K562 (cell line): ENCODE results near the gene SMAP2. TPM values are rescaled to one million over a fixed set of nuclear protein-coding genes. Genes with fewer than 3 reads are reported as not detected.
A peak's percentile ranks its signal among the peaks of the same experiment; 100 is the strongest.

Experiments used
- BDP1 ChIP-seq: IDR thresholded peaks from 3 replicates; pipeline ENCODE4 v1.6.1; 2011; ENCODE audit not compliant: insufficient read length, insufficient read depth
- ELF1 ChIP-seq: fragments of 200-800 bp; sonication (Bioruptor generic); IDR thresholded peaks from 2 replicates; pipeline ENCODE4 v1.6.1; 2016; ENCODE audit warnings: missing genetic modification characterization, missing compliant biosample characterization
- IFI16 ChIP-seq: fragments of 250-450 bp; sonication (Bioruptor Pico); IDR thresholded peaks from 2 replicates; pipeline ENCODE4 v2.1.2; 2022; ENCODE audit warnings: mild to moderate bottlenecking, inconsistent platforms
- MCM3 ChIP-seq: fragments of 450-650 bp; IDR thresholded peaks from 2 replicates; pipeline ENCODE4 v1.6.1; 2016
- POLR2A ChIP-seq: fragments of 450-650 bp; conservative IDR thresholded peaks from 2 replicates; pipeline ENCODE4 v1.6.1; 2016
- RHOXF2B ChIP-seq: fragments of 250-450 bp; sonication (Bioruptor Pico); conservative IDR thresholded peaks from 2 replicates; pipeline ENCODE4 v1.5.1; 2021
- SP1 ChIP-seq: sonication (generic); formaldehyde crosslinking; IDR thresholded peaks from 2 replicates; pipeline ENCODE4 v1.8.1; 2022; ENCODE audit warnings: mild to moderate bottlenecking, missing genetic modification reagents
- SRSF9 ChIP-seq: fragments of 200-400 bp; formaldehyde crosslinking; IDR thresholded peaks from 2 replicates; pipeline ENCODE4 v1.6.1; 2017; ENCODE audit warnings: low read depth, low read length, borderline replicate concordance
- TAF1 ChIP-seq: IDR thresholded peaks from 2 replicates; pipeline ENCODE4 v1.6.1; 2011; ENCODE audit warnings: mild to moderate bottlenecking, low read length, moderate library complexity; ENCODE audit not compliant: insufficient read depth, control insufficient read depth, severe bottlenecking; ENCODE audit errors: extremely low read depth
- ZBTB17 ChIP-seq: fragments of 450-650 bp; formaldehyde crosslinking; IDR thresholded peaks from 2 replicates; pipeline ENCODE4 v1.4.0; 2020; ENCODE audit warnings: mild to moderate bottlenecking
- ZC3H4 ChIP-seq: sonication (generic); formaldehyde crosslinking; IDR thresholded peaks from 2 replicates; pipeline ENCODE4 v1.9.0; 2021; ENCODE audit warnings: missing genetic modification reagents, borderline replicate concordance
- ZKSCAN3 ChIP-seq: fragments of 250-450 bp; sonication (Bioruptor Pico); IDR thresholded peaks from 2 replicates; pipeline ENCODE4 v1.4.0; 2020
- ZNF174 ChIP-seq: fragments of 250-450 bp; sonication (Bioruptor Pico); IDR thresholded peaks from 2 replicates; pipeline ENCODE4 v1.4.0; 2020; ENCODE audit warnings: mild to moderate bottlenecking
- ZNF197 ChIP-seq: fragments of 200-800 bp; sonication (Bioruptor generic); IDR thresholded peaks from 2 replicates; pipeline ENCODE4 v1.6.1; 2016; ENCODE audit warnings: low read depth, missing genetic modification characterization, missing compliant biosample characterization
- ZNF445 ChIP-seq: fragments of 250-450 bp; sonication (Bioruptor Pico); IDR thresholded peaks from 2 replicates; pipeline ENCODE4 v1.4.0; 2020; ENCODE audit warnings: low read depth, mild to moderate bottlenecking, moderate library complexity
- ZNF551 ChIP-seq: fragments of 250-450 bp; sonication (Bioruptor Pico); IDR thresholded peaks from 2 replicates; pipeline ENCODE4 v1.5.0; 2021; ENCODE audit warnings: mild to moderate bottlenecking, moderate library complexity
- ZNF561 ChIP-seq: fragments of 450-650 bp; formaldehyde crosslinking; conservative IDR thresholded peaks from 2 replicates; pipeline ENCODE4 v1.4.0; 2020; ENCODE audit warnings: mild to moderate bottlenecking, moderate library complexity
- polyA plus RNA-seq, 8 experiments: library from polyadenylated mRNA; depleted of rRNA in 4 of 8; stranded (reverse) in 5 of 8; unstranded in 3 of 8; fragments of >200 nt; fragmentation: Nextera tagmentation in 2 of 8; fragmentation: Illumina TruSeq in 1 of 8; extraction: Ambion mirVana in 2 of 8; extraction: Trizol in 1 of 8; gene quantifications; 2 replicates each; pipeline versions ENCODE4 v1.2.1 to v1.2.3, GENCODE V29; 2011 to 2014; ENCODE audit warnings: inconsistent platforms in 1 of 8, missing spikeins in 1 of 8
- total RNA-seq, 7 experiments: library from RNA; depleted of rRNA in 6 of 7; stranded (reverse); fragments of >200 nt in 6 of 7; fragmentation: Illumina TruSeq in 2 of 7; extraction: Trizol in 2 of 7; gene quantifications; 2 replicates each; pipeline versions ENCODE4 v1.2.1 to v1.2.3, GENCODE V29; 2011 to 2021; ENCODE audit warnings: low replicate concordance in 1 of 7
- TF ChIP-seq, protein P1 (sequence below): fragments of 450-650 bp; formaldehyde crosslinking; IDR thresholded peaks from 2 replicates; pipeline ENCODE4 v1.4.0; 2020; ENCODE audit warnings: mild to moderate bottlenecking, moderate library complexity
- TF ChIP-seq, protein P2 (sequence below): fragments of 450-650 bp; IDR thresholded peaks from 2 replicates; pipeline ENCODE4 v1.6.1; 2018; ENCODE audit not compliant: partially characterized antibody
- TF ChIP-seq, protein P3 (sequence below): IDR thresholded peaks from 2 replicates; pipeline ENCODE4 v1.6.1; 2012; ENCODE audit warnings: low read depth, low read length, improper control_type of control experiment, borderline replicate concordance
- TF ChIP-seq, protein P4 (sequence below): fragments of 250-450 bp; sonication (Bioruptor Pico); IDR thresholded peaks from 2 replicates; pipeline ENCODE4 v1.5.0; 2021

Gene SMAP2
- total and polyA plus RNA-seq, 9 of the 15 experiments (the other 6 are each of a cell fraction or from before 2014, with no cell fraction given) = 38.7 to 212 (median 94.1) TPM

DNA sequence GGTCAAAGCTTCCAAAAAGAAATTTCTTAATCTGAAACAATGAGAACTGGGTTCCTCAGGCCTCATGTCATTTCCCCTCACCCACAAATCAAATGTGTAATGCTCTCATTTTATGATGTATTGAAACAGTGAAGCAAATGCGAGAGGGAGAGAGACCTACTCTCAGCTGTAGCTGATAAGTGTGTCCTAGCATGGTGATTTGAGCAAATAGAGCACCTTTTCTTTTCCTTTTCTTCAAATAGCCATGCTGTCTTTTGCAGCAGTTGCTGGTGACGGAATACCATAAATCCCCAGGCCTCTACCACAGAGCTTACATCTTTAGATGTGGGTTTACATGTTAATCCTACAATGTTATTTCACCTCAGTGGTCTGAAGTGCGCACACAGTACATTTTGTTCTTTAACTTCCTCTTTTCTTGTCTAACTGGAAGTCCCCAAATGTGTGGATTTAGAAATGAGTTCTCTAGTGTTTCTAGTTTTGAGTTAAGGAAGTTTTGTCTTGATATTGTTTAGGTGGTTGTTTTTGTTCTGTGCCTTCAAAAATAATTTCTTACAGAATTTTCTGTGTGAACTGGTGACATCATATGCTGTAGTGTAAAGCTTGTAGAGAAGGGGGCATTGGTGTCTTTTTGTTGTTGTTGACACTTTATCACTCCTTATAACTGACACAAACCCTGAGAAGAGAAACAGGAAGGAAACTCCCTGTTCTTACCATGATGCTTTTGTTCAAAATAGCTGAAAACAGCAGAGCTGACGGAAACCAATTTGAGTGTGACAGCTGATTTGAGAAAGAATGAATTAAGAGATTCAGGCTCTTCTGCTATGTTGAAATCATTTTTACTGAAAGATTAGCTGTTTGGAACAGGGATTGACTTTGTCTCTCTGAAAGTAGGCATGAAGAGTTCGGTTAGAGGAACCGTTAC is 12.2 kb downstream of the SMAP2 start (continued):
- no peak for TF ChIP-seq SRSF9
- TF ChIP-seq, protein P1, sequence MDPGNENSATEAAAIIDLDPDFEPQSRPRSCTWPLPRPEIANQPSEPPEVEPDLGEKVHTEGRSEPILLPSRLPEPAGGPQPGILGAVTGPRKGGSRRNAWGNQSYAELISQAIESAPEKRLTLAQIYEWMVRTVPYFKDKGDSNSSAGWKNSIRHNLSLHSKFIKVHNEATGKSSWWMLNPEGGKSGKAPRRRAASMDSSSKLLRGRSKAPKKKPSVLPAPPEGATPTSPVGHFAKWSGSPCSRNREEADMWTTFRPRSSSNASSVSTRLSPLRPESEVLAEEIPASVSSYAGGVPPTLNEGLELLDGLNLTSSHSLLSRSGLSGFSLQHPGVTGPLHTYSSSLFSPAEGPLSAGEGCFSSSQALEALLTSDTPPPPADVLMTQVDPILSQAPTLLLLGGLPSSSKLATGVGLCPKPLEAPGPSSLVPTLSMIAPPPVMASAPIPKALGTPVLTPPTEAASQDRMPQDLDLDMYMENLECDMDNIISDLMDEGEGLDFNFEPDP = no peak
- TF ChIP-seq ZC3H4 (CRISPR knock-in tag) = no peak
- TF ChIP-seq ELF1 = peak; percentile 34; the same call in 1 of the 2 replicates
- TF ChIP-seq SP1 (CRISPR knock-in tag) = 0 out of 2 replicates have a peak, but pooled peaks have one; percentile 36
- no peak for TF ChIP-seq BDP1
- TF ChIP-seq POLR2A = no peak
- TF ChIP-seq TAF1 = no peak
- TF ChIP-seq, protein P2, sequence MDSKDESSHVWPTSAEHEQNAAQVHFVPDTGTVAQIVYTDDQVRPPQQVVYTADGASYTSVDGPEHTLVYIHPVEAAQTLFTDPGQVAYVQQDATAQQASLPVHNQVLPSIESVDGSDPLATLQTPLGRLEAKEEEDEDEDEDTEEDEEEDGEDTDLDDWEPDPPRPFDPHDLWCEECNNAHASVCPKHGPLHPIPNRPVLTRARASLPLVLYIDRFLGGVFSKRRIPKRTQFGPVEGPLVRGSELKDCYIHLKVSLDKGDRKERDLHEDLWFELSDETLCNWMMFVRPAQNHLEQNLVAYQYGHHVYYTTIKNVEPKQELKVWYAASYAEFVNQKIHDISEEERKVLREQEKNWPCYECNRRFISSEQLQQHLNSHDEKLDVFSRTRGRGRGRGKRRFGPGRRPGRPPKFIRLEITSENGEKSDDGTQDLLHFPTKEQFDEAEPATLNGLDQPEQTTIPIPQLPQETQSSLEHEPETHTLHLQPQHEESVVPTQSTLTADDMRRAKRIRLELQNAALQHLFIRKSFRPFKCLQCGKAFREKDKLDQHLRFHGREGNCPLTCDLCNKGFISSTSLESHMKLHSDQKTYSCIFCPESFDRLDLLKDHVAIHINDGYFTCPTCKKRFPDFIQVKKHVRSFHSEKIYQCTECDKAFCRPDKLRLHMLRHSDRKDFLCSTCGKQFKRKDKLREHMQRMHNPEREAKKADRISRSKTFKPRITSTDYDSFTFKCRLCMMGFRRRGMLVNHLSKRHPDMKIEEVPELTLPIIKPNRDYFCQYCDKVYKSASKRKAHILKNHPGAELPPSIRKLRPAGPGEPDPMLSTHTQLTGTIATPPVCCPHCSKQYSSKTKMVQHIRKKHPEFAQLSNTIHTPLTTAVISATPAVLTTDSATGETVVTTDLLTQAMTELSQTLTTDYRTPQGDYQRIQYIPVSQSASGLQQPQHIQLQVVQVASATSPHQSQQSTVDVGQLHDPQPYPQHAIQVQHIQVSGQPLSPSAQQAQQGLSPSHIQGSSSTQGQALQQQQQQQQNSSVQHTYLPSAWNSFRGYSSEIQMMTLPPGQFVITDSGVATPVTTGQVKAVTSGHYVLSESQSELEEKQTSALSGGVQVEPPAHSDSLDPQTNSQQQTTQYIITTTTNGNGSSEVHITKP = peak; percentile 13
- TF ChIP-seq ZNF445 (CRISPR knock-in tag) = no peak
- TF ChIP-seq IFI16 (CRISPR knock-in tag) = no peak
- TF ChIP-seq ZNF197 (CRISPR knock-in tag) = peak; percentile 41; the same call in 1 of the 2 replicates
- TF ChIP-seq ZNF551 = no peak
- TF ChIP-seq, protein P3, sequence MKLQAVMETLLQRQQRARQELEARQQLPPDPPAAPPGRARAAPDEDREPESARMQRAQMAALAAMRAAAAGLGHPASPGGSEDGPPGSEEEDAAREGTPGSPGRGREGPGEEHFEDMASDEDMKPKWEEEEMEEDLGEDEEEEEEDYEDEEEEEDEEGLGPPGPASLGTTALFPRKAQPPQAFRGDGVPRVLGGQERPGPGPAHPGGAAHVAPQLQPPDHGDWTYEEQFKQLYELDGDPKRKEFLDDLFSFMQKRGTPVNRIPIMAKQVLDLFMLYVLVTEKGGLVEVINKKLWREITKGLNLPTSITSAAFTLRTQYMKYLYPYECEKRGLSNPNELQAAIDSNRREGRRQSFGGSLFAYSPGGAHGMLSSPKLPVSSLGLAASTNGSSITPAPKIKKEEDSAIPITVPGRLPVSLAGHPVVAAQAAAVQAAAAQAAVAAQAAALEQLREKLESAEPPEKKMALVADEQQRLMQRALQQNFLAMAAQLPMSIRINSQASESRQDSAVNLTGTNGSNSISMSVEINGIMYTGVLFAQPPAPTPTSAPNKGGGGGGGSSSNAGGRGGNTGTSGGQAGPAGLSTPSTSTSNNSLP = no peak
- TF ChIP-seq ZKSCAN3 (CRISPR knock-in tag) = no peak
- TF ChIP-seq, protein P4, sequence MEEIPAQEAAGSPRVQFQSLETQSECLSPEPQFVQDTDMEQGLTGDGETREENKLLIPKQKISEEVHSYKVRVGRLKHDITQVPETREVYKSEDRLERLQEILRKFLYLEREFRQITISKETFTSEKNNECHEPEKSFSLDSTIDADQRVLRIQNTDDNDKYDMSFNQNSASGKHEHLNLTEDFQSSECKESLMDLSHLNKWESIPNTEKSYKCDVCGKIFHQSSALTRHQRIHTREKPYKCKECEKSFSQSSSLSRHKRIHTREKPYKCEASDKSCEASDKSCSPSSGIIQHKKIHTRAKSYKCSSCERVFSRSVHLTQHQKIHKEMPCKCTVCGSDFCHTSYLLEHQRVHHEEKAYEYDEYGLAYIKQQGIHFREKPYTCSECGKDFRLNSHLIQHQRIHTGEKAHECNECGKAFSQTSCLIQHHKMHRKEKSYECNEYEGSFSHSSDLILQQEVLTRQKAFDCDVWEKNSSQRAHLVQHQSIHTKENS (CRISPR knock-in tag) = no peak
- no peak for TF ChIP-seq RHOXF2B
- TF ChIP-seq ZBTB17 = peak; percentile 47; the same call in 1 of the 2 replicates
- no peak for TF ChIP-seq MCM3
- no peak for TF ChIP-seq ZNF561 (CRISPR knock-in tag)
- TF ChIP-seq ZNF174 (CRISPR knock-in tag) = no peak
